Subcutaneous abdominal adipose tissue (tissue), 5 donors: ENCODE data around the gene ATF6B.

ENCODE experiments used
- H3K27ac ChIP-seq: one replicate; pipeline ENCODE4 v1.7.0; 2013; ENCODE audit warnings: low read depth, mild to moderate bottlenecking, inconsistent platforms, low read length, moderate library complexity
- H3K27me3 ChIP-seq, 5 donors: one replicate each; pipeline ENCODE4 v1.7.0; 2013; ENCODE audit warnings: low read length in 5 of 5, inconsistent platforms in 1 of 5; ENCODE audit not compliant: control insufficient read depth in 5 of 5, insufficient read depth in 4 of 5
- H3K36me3 ChIP-seq, 5 donors: one replicate each; pipeline ENCODE4 v1.7.0; 2013; ENCODE audit warnings: low read length in 5 of 5; ENCODE audit not compliant: control insufficient read depth in 5 of 5, insufficient read depth in 5 of 5
- H3K4me1 ChIP-seq, 5 donors: one replicate each; pipeline ENCODE4 v1.7.0; 2013; ENCODE audit warnings: low read length in 5 of 5, mild to moderate bottlenecking in 3 of 5, moderate library complexity in 1 of 5; ENCODE audit not compliant: control insufficient read depth in 5 of 5, insufficient read depth in 5 of 5
- H3K4me3 ChIP-seq, 5 donors: one replicate each; pipeline ENCODE4 v1.7.0; 2013; ENCODE audit warnings: low read length in 5 of 5, low read depth in 1 of 5
- H3K9ac ChIP-seq, 5 donors: one replicate each; pipeline ENCODE4 v1.7.0; 2013; ENCODE audit warnings: low read length in 5 of 5, mild to moderate bottlenecking in 4 of 5, moderate library complexity in 3 of 5
- H3K9me3 ChIP-seq, 5 donors: one replicate each; pipeline ENCODE4 v1.7.0; 2013; ENCODE audit warnings: low read length in 5 of 5; ENCODE audit not compliant: control insufficient read depth in 5 of 5
- donor health status: healthy.
- donor health status: healthy.
- donor health status: healthy.
- donor health status: healthy.
- donor health status: healthy.

ATF6B gene

DNA sequence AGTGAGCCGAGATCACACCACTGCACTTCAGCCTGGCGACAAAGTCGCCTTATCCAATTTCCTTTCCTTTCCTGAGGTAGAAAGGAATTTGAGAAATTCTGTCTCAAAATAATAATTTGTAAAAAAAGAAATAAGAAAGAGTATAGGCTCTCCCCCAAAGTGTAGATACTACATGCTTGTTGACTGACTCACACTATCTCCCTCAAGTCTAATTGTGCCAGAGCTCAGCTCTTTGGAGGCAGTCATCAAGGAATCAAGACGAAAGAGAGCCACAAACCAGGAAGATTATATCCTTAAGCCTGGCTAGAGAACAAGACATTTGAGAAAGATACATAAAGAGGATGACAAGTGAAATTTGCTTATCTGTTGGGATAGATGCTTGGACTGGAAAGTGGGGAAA, 5.7 kb upstream of the ATF6B start:
- Histone ChIP-seq H3K4me3 (no peak overlapping the region), H3K9me3 (no peaks in the 10 kb centered on the region), H3K9ac (no peak overlapping the region)

DNA sequence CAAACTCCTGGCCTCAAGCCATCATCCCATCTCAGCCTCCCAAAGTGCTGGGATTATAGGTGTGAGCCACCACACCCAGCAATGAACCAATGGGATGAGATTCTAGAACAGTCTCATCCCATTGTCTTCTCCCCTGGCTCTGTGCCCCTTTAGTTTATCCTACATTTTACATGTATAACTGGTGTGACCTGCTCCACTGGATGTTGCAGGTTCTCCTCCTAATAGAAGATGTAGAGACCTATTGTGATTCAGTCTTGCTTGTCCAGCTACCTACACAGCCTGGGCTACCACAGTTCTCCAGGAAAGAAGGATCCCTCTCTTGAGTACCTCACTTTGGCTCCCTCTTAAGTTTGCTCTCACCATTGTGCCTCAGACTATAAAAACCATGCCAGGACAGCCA, 4.1 kb upstream of the ATF6B start:
- Histone ChIP-seq H3K4me1 (peaks cover 7 to 32% (median 25%) of the 10 kb centered on the region in 5 donors), H3K36me3 (no peaks in the 10 kb centered on the region), H3K9me3 (no peaks in the 10 kb centered on the region), H3K9ac (no peak overlapping the region), H3K4me3 (no peak overlapping the region), H3K27me3 (no peaks in the 10 kb centered on the region), H3K27ac (no peak overlapping the region)

More for the DNA sequence above, 5.7 kb upstream of the ATF6B start:
- Histone ChIP-seq H3K27ac (no peak overlapping the region), H3K27me3 (no peaks in the 10 kb centered on the region), H3K4me1 (peaks cover 3 to 17% (median 13%) of the 10 kb centered on the region in 5 donors), H3K36me3 (no peaks in the 10 kb centered on the region)

DNA sequence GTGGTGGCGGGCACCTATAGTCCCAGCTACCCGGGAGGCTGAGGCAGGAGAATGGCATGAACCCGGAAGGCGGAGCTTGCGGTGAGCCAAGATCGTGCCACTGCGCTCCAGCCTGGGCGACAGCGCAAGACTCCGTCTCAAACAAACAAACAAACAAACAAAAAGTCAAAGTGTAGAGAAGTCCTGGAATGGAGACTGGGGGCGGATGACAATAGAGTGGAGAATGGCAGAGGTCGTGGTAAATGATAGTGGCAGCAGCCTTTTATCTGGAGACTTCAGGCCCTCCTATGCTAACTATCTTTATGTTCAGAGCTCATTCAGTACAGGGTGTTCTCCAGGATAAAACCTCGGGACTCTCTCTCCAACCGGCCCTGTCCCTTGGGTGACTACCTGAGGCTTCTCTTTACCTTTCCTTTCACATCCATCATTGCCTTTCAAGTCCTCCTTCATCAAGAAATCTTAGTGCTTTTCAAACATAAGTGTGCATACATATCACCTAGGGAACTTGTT, 3.4 kb upstream of the ATF6B start:
- no peak overlapping the region for H3K27ac ChIP-seq
- H3K36me3 ChIP-seq, result peaks cover 0 to 6% (median 0%) of the 10 kb centered on the region in 5 donors
- H3K9me3 ChIP-seq, result no peaks in the 10 kb centered on the region
- no peak overlapping the region for H3K4me3 ChIP-seq
- H3K4me1 ChIP-seq, result peaks cover 10 to 38% (median 31%) of the 10 kb centered on the region in 5 donors
- no peak overlapping the region for H3K9ac ChIP-seq
- no peaks in the 10 kb centered on the region for H3K27me3 ChIP-seq

DNA sequence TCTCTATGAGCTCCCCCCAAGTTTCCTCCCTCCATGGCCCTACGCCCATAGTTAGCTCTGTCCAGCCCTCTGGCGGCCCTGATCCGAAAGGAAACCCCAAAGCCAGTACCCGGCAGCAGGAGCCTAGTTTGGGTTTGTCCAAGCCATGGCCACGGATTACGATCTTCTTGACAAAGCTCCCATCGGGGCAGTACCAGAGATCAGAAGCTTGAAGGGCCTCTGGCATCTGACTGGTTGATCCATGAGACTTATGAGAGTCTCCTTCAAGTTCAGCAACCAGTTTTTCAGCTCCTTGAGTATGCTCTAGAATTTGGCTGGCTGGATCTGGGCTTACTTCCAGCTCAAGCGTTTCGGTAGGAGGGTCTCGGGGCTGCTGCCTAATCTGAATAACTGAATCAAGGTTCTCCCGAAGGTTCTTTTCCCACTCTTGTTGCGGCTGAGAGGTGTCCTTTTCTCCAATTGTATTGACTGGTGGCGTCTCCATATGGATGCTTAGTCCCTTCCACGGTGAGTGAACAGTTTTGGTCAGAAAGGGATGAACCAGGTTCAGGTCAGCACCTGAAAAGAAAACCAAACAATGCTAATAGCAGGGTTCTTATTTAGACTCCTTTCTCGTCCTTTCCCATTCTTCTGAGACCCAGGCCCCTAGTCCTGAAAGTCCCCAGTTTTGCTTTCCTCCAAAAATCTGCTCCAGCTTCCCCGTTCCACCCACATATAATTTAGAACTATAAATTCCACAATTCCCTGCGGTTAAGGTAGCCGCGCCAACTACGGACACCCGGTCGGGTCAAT, 1.4 kb upstream of the ATF6B start:
- H3K27me3 ChIP-seq, result no peaks in the 10 kb centered on the region
- H3K4me3 ChIP-seq, result peak overlapping the region; percentile 77 to 96 (median 82)
- peak overlapping the region; percentile 13 to 86 (median 79) for H3K9ac ChIP-seq
- peak overlapping the region; percentile 87 for H3K27ac ChIP-seq
- H3K36me3 ChIP-seq, result peaks cover 0 to 25% (median 16%) of the 10 kb centered on the region in 5 donors
- peaks cover 10 to 38% (median 34%) of the 10 kb centered on the region in 5 donors for H3K4me1 ChIP-seq
- H3K9me3 ChIP-seq, result no peaks in the 10 kb centered on the region

DNA sequence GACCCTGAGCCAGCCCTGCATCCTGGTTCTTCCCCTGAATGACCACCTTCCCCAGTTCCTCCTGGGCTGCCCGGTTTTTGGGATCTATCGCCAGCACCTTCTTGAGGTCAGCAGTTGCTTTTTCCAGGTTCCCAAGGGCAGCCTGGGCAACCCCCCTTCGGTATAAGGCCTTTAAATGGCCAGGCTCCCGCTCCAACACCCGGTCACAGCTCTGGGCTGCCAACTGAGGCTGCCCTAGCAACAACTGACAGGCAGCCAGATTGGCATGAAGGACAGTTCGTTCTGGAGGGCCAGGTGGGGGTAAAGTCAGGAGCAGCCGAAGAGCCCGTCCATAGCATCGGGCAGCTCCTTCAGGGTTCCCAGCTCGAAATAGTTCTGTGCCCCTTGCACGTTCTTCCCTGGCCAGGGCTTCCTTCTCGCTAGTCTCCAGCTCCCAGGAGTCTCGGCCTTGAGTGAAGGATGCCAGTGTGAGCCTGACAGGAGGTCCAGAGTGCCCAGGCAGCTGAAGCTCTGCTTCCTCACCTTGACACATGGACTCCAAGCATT, 778 bp upstream of the ATF6B start:
- Histone ChIP-seq H3K9me3 (no peaks in the 10 kb centered on the region), H3K4me1 (peaks cover 10 to 38% (median 34%) of the 10 kb centered on the region in 5 donors), H3K27ac (peak overlapping the region; percentile 87), H3K9ac (peak overlapping the region in 2 of 5 donors; percentile 79 to 83), H3K27me3 (no peaks in the 10 kb centered on the region), H3K36me3 (peaks cover 0 to 31% (median 23%) of the 10 kb centered on the region in 5 donors), H3K4me3 (peak overlapping the region; percentile 77 to 100 (median 96))

DNA sequence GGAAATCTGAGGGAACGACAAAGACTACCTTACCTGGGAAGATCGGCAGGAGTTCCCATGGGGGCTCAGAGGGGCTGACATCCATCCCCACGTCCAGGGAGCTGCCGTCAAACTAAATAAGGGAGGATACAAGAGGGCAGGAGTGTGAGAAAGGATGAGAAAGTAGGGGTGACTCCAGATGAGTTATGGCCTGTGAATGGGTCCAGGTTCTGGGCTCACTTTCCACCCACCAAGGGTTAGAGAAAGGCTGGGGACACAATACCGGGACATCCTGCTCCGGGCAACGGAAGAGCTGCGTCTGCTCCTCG, 683 bp downstream of the ATF6B start:
- Histone ChIP-seq H3K27me3 (no peaks in the 10 kb centered on the region), H3K27ac (peak overlapping the region; percentile 82), H3K4me3 (peak overlapping the region; percentile 92 to 100 (median 96)), H3K4me1 (peaks cover 10 to 38% (median 34%) of the 10 kb centered on the region in 5 donors), H3K9ac (peak overlapping the region; percentile 68 to 84 (median 77)), H3K9me3 (no peaks in the 10 kb centered on the region), H3K36me3 (peaks cover 0 to 40% (median 30%) of the 10 kb centered on the region in 5 donors)

DNA sequence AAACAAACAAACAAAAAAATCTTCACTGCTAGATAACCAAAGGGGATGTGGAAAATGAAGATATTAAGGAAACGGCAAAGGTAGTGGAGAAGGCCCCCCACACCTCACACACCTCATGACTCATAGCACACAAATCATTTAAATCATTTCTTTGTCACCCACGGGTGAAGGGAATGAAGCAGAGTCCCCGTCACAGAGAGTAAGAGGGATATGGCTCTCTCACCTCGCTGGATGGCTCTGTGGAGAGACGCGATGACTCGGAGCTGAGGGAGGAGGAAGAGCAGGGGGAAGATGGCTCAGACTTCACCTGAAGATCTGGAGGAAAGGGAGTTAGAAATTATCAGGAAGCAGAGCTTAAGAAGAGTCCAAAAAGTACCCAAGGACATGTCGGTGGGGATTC, 1.2 kb downstream of the ATF6B start:
- peaks cover 10 to 38% (median 34%) of the 10 kb centered on the region in 5 donors for H3K4me1 ChIP-seq
- H3K27me3 ChIP-seq, result no peaks in the 10 kb centered on the region
- no peaks in the 10 kb centered on the region for H3K9me3 ChIP-seq
- peak overlapping the region; percentile 82 for H3K27ac ChIP-seq
- H3K36me3 ChIP-seq, result peaks cover 0 to 44% (median 35%) of the 10 kb centered on the region in 5 donors
- peak overlapping the region; percentile 68 to 84 (median 77) for H3K9ac ChIP-seq
- peak overlapping the region; percentile 92 to 100 (median 96) for H3K4me3 ChIP-seq

DNA sequence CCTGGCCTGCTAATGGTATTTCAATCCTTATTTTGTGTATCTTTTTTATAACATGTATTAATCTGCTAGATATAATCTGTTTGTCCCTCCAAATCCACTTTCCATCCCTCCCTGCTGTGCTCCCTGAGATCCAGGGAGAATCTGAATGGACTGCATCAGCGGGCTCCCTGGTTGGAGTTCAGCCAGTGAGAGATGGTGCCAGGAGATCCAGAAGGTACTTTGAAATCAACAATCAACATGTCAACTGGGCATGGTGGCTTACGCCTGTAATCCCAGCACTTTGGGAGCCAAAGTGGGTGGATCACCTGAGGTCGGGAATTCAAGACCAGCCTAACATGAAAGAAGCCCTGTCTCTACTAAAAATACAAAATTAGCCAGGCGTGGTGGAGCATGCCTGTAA, 4.4 kb downstream of the ATF6B start:
- Histone ChIP-seq H3K36me3 (peaks cover 0 to 73% (median 56%) of the 10 kb centered on the region in 5 donors), H3K9me3 (no peaks in the 10 kb centered on the region), H3K27me3 (no peaks in the 10 kb centered on the region), H3K4me1 (peaks cover 11 to 31% (median 27%) of the 10 kb centered on the region in 5 donors), H3K9ac (no peak overlapping the region), H3K4me3 (no peak overlapping the region), H3K27ac (no peak overlapping the region)

DNA sequence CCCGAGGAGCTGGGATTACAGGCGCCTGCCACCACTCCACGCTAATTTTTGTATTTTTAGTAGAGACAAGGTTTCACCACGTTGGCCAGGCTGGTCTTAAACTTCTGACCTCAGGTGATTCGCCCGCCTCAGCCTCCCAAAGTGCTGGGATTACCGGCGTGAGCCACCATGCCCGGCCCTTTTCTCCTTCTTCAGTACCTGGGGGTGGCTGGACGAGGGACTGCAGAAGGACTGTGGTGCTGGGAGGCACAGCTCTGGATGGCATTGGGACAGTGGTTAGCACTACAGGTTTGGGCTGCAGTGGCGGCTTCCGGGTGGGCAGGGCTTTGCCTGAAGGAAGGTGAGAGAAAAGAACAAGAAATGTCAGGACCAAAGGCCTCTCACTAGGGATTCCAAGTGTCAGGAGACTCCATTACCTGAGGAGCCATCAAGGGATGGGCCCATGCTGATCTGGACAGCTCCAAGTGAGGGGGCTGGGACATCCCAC, 7.4 kb downstream of the ATF6B start:
- no peak overlapping the region for H3K9ac ChIP-seq
- peaks cover 6 to 14% (median 10%) of the 10 kb centered on the region in 5 donors for H3K4me1 ChIP-seq
- H3K4me3 ChIP-seq, result no peak overlapping the region
- no peak overlapping the region for H3K27ac ChIP-seq
- peaks cover 2 to 89% (median 76%) of the 10 kb centered on the region in 5 donors for H3K36me3 ChIP-seq
- no peaks in the 10 kb centered on the region for H3K27me3 ChIP-seq
- no peaks in the 10 kb centered on the region for H3K9me3 ChIP-seq
